HG02938 (cell line): ENCODE measurements around the gene SERPINI1.

Source experiments
- ATAC-seq: cut with Tn5 transposase; IDR thresholded peaks from one replicate; pipeline ENCODE4 v1.9.1; 2021; ENCODE audit warnings: mild to moderate bottlenecking, moderate library complexity; ENCODE audit not compliant: unreplicated experiment

Gene SERPINI1

DNA sequence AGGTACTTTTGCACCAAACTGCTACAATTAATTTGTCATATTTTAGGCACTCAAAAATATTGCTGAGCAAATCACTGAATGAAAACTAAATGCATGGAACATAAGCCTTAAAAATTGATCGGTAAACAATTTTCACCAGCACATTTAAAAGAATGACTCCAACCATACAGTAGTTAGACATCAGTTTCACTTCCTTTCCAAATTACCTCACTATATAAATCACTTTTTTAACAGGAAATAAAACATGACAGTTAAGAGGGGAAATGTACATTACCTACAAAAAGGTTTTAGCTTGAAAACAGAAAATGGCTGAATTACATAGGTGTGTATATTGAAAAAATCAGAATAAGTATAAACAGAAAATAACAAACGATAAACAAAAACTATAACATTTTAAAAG lies 108.4 kb downstream of the SERPINI1 start:
- ATAC-seq, result no peak

GRCh38 chr3:167844528-167844927 lies 109.0 kb downstream of the SERPINI1 start:
- no peak for ATAC-seq

- ATAC-seq, result no peak
These were observed 115.7 kb downstream of the SERPINI1 start for GRCh38 chr3:167851171-167851570.

- ATAC-seq, result no peak
These were observed 116.2 kb downstream of the SERPINI1 start for GRCh38 chr3:167851749-167852148.

GRCh38 chr3:167852216-167852615 lies 116.7 kb downstream of the SERPINI1 start:
- ATAC-seq, result no peak

GRCh38 chr3:167854063-167854462 lies 118.5 kb downstream of the SERPINI1 start:
- ATAC-seq, result no peak

GRCh38 chr3:167854846-167855245 lies 119.3 kb downstream of the SERPINI1 start:
- no peak for ATAC-seq

GRCh38 chr3:167855306-167855705 lies 119.8 kb downstream of the SERPINI1 start:
- no peak for ATAC-seq

DNA sequence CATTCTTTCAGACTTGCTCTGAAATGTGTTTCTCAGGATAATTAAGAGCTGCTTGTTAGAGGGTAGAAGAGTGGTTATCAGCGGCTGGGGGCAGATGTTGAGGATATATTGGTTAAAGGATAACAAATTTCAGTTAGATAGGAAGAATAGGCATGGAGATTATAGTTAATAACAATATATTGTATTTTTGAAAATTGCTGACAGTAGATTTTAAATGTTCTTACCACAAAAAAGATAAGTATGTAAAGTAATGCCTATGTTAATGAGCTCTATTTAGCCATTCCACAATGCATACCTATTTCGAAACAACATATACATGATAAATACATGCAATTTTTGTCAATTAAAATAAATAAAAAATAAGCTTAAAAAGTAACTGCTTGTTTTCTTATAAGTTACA lies 123.3 kb downstream of the SERPINI1 start:
- ATAC-seq, result no peak

DNA sequence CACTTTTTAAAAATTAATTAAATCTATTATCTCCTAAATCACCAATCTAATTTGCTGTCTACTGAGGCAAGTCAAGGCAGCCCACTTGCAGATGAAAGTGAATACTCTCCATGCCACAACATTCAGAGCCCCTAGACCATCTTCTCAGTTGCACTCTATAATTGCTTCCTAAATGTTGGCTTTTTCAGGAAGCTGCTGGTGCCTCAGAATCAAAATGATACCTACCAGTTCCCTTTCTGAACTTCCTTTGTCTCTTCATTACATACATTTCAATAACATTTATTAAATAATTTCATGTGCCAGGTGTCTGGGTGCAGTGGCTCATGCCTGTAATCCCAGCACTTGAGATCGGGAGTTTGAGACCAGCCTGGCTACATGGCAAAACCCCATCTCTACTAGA lies 124.1 kb downstream of the SERPINI1 start:
- no peak for ATAC-seq

DNA sequence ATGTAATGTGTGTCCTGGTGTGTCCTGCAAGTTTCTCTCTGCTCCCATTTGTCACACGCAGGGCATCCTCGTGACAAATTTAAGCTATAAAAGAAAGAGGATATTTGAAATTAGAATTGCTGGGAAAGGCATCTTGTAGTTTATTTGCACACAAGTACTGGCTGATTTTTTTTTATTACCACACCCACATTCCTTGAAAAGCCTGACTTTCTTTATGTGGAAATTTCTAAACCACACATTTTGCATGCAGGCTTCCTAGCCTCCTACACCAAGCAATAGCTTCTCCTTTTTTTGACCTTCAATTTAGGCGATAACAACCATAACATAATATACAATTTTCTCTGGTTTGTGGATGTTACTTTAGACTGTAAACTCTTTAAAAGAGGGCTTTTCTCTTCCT lies 126.1 kb downstream of the SERPINI1 start:
- no peak for ATAC-seq

GRCh38 chr3:167862104-167862730 lies 126.7 kb downstream of the SERPINI1 start:
- no peak for ATAC-seq

DNA sequence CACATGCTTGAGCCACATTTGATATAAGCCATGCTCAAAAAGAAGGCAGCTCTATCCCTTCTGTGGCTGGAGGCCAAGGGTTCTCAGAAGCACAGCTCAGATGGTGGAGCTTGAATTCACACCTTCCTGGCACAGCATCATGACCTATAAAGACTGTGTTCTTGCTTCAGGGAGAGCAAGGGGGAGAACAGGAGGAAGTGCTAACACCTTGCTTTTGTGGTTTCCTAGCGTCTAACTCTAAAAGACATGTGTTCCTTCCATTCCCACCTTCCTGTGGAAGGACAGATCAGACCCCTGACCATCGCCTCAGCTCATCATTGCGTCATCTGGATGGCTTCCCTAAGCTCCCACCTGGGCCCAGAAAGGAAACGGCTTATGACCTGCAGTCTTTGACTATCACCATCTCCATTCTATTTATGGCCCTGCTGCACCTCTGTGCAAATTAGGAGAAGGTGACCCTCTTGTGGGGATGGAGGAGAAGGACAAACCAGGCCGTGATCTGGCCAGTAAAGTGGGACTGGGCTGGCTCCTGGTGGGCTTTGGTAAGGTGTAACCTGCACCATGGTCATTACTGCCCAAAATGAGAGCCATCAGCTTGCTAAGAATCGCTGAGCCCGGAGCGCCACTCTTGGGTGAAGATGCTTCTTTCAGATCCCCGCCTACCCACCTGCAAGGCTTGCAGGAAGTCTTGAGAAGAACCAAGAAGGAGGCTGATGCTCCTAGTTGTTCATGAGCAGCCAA lies 128.5 kb downstream of the SERPINI1 start:
- no peak for ATAC-seq

GRCh38 chr3:167864552-167864874 lies 129.0 kb downstream of the SERPINI1 start:
- ATAC-seq, result no peak

DNA sequence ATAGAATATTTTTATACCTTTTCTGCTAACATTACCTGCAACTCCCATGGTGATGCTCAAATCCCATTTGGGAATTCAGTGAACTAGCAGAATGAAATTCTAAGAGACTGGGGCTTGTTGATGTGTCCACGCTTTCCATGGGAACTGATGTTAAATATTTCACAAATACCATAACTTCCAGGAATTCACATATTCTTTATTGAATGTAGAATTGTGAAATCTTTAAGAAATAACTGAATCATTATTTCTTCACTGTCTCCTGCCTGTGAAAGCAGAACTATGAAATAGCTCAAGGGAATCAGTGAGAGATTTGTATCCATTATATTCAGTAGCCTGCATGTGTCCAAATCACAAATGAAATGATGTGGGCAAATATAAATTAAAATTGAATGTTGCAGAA lies 130.8 kb downstream of the SERPINI1 start:
- ATAC-seq, result no peak

- no peak for ATAC-seq
These were observed 132.5 kb downstream of the SERPINI1 start for GRCh38 chr3:167867981-167868380.

GRCh38 chr3:167870181-167870580 lies 134.7 kb downstream of the SERPINI1 start:
- ATAC-seq, result no peak

DNA sequence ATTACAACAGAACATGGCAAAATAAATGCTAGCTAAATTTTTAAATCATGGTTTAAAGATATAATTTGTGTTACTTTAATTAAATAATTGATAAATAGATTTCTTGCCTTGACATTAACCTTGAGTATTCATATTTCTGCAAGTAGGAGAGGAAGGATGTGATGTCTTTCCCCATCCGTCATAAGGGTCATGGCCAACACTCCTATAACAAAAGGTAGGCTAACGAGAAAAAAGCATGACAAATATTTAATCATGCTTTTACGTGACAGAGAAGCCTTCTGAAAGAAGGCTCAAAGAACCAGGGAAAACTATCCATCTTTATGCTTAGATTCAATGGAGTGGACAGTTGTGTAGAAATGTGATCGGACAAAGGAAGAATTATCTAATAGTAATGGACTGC lies 135.2 kb downstream of the SERPINI1 start:
- ATAC-seq, result no peak

DNA sequence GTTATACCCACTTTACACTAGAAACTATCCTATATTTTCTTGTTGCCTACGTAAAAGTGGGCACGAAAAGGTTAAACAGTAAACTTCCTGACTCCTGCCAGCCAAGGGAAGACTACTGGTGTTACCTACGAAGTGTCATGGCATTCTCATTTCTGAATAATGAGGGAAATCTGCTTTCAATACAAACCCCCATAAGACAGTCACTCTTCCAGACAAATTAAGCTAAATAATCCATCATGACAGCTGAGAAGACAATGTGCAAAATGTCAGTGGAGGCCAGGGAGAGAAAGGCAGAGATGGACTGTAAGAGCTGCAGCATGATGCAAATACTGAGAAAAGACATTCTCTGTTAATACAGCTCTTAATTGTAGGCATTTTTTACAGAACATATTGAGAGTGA lies 136.5 kb downstream of the SERPINI1 start:
- no peak for ATAC-seq

GRCh38 chr3:167872941-167873340 lies 137.4 kb downstream of the SERPINI1 start:
- no peak for ATAC-seq

DNA sequence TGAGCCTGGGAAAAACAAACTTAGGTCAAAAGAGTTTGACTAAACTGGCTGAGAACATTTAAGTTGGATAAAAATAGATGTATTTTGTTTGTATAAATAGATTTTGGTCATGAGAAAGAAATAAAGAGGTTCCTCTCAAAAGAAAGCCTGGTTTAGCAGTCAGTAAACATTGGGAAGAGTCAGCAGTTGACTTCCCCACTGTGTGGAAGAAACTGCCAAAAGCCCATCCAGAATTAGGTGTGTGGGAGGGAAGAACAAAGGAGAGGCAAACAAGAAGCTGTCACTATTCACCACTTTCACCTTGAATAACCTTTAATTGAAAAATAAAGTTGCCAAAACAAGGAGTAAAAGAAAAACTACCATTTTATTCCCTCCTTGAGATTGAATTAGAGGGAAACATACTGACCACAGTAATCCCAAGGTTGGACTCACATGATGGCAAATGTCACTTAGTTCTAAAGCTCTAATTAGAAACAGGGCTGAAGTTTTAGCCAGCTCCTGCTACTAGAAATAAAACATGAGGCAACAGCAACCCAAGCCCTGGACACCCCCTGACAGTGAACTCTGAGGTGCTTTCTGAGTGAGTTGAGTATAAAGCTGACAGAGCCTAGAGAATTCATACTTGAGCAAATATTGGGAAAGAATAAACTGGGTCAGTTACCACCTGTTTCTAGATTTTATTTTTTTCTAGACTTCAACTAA lies 139.3 kb downstream of the SERPINI1 start:
- no peak for ATAC-seq
